Astrocyte (in vitro differentiated cells and primary cell): ENCODE measurements around the gene CDHR2.

ENCODE experiments used
- EZH2 ChIP-seq: IDR thresholded peaks from 2 replicates; pipeline ENCODE4 v1.6.1; 2012; ENCODE audit warnings: mild to moderate bottlenecking, low read length, inconsistent platforms; ENCODE audit not compliant: insufficient read depth
- TF ChIP-seq, protein P1 (sequence below): IDR thresholded peaks from 2 replicates; pipeline ENCODE4 v1.5.1; 2011; ENCODE audit warnings: low read depth, mild to moderate bottlenecking, inconsistent platforms, low read length, moderate library complexity; ENCODE audit not compliant: insufficient read depth

DNA sequence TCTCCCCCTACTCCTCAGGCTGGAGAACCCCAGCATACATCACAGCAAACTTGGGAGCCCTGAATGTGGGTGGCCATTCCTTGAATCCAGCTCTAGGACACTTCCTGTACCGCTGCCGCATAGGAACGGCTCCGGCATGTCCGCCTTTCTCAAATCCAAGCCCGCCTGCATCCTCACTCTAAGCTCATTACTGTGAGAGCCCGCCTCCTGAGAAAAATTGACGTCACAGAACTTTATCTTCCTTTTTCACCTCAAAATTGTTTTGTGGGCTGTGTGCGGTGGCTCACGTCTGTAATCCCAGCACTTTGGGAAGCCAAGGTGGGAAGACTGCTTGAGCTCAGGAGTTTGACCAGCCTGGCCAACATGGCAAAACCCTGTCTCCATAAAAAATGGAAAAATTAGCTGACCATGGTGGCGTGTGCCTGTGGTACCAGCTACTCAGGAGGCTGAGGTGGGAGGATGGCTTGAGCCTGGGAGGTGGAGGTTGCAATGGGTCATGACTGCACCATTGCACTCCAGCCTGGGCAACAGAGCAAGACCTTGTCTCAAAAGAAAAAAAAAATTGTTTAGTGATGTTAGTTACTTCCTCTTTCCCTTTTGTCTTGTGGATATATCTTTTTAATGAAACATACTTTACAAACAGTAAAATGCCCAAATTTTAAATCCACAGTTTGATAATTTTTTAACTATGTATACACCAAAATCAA lies 34.7 kb upstream of the CDHR2 start:
- TF ChIP-seq, protein P1, sequence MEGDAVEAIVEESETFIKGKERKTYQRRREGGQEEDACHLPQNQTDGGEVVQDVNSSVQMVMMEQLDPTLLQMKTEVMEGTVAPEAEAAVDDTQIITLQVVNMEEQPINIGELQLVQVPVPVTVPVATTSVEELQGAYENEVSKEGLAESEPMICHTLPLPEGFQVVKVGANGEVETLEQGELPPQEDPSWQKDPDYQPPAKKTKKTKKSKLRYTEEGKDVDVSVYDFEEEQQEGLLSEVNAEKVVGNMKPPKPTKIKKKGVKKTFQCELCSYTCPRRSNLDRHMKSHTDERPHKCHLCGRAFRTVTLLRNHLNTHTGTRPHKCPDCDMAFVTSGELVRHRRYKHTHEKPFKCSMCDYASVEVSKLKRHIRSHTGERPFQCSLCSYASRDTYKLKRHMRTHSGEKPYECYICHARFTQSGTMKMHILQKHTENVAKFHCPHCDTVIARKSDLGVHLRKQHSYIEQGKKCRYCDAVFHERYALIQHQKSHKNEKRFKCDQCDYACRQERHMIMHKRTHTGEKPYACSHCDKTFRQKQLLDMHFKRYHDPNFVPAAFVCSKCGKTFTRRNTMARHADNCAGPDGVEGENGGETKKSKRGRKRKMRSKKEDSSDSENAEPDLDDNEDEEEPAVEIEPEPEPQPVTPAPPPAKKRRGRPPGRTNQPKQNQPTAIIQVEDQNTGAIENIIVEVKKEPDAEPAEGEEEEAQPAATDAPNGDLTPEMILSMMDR, result no peak
- TF ChIP-seq EZH2, result no peak
